IPS-20b (cell line): ENCODE measurements around the gene SRPK1.

Experiments used
- H3K27ac ChIP-seq: one replicate; pipeline ENCODE4 v1.5.1; 2013; ENCODE audit warnings: low read length
- H3K27me3 ChIP-seq: 2 replicates; pipeline ENCODE4 v1.6.1; 2013; ENCODE audit warnings: mild to moderate bottlenecking, low read length, inconsistent platforms; ENCODE audit not compliant: insufficient read depth
- H3K36me3 ChIP-seq: 2 replicates; pipeline ENCODE4 v1.6.1; 2013; ENCODE audit warnings: low read depth, mild to moderate bottlenecking, inconsistent platforms, low read length, moderate library complexity; ENCODE audit not compliant: insufficient read depth
- H3K4me1 ChIP-seq: 2 replicates; pipeline ENCODE4 v1.6.1; 2013; ENCODE audit warnings: mild to moderate bottlenecking, control low read depth, inconsistent platforms, low read length, moderate library complexity; ENCODE audit not compliant: insufficient read depth
- H3K4me3 ChIP-seq: 2 replicates; pipeline ENCODE4 v1.5.1; 2013; ENCODE audit warnings: mild to moderate bottlenecking, low read length, inconsistent platforms
- H3K9ac ChIP-seq: 2 replicates; pipeline ENCODE4 v1.6.1; 2013; ENCODE audit warnings: low read depth, mild to moderate bottlenecking, inconsistent platforms, low read length, moderate library complexity
- H3K9me3 ChIP-seq: 2 replicates; pipeline ENCODE4 v1.6.1; 2013; ENCODE audit warnings: mild to moderate bottlenecking, low read depth, low read length, inconsistent platforms; ENCODE audit not compliant: insufficient read depth

SRPK1 gene

DNA sequence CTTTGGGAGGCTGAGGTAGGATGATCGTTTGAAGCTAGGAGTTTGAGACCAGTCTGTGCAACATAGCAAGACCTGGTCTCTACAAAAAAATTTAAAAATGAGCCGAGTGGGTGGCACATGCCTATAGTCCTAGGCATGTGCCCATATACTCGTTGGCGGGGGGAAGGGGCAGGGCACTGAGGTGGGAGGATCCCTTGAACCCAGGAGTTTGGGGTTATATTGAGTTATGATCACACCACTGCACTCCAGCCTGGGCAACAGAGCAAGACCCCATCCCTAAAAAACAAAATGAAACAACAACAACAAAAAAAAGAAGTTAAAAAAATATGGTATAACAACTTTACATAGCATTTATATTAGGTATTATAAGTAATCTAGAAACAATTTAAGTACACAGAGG lies 67.9 kb downstream of the SRPK1 start:
- peaks cover 98% of the 10 kb centered on the region for H3K36me3 ChIP-seq
- no peaks in the 10 kb centered on the region for H3K27me3 ChIP-seq
- H3K4me3 ChIP-seq: no peak overlapping the region
- H3K4me1 ChIP-seq: 0 out of 2 replicates have a peak, but pooled peaks cover 4% of the 10 kb centered on the region
- H3K27ac ChIP-seq: no peak overlapping the region
- peaks cover 4% of the 10 kb centered on the region; the same call in 1 of the 2 replicates for H3K9me3 ChIP-seq
- H3K9ac ChIP-seq: no peak overlapping the region

DNA sequence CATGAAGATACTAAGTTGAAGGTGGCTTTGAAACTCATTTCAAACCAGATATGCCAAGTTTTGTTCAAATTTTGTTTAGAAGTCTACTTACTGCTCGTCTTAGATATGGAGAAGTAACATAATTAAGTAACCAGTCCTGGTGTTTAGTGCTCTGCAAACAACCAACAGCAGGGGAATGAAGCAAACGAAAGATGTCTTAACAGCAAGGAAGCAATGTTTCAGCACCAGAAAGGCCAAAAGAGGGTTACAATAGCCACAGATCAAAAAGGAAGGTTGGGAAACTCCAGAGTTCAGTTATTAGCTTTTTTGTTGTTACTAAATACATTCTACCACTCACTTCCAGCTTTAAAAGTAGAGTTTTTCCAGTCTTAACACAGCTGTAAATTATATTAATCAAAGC lies 70.7 kb downstream of the SRPK1 start:
- H3K36me3 ChIP-seq: peaks cover 95% of the 10 kb centered on the region
- H3K27ac ChIP-seq: no peak overlapping the region
- no peaks in the 10 kb centered on the region for H3K27me3 ChIP-seq
- H3K4me1 ChIP-seq: 0 out of 2 replicates have a peak, but pooled peaks cover 5% of the 10 kb centered on the region
- H3K9me3 ChIP-seq: peaks cover 4% of the 10 kb centered on the region; the same call in 1 of the 2 replicates
- no peak overlapping the region for H3K4me3 ChIP-seq
- H3K9ac ChIP-seq: no peak overlapping the region

DNA sequence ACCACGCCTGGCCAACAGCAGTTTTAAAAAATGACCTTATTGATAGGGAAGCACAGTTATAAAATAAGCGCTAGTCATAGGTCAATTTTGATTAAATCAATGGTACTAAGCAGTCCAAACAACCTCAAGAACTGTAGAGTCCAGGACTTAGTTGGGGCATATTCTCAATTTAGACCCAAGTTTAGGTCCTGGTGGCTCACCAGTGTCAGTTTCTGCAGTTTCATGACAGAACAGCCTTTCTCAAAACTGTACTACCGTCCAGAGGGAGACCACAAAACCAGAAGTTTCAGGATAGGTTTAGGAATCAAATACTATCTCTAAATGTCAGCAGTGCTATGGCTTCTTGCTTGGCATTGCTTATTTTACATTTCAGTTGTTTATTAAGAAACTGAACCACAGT lies 76.6 kb downstream of the SRPK1 start:
- H3K9ac ChIP-seq: no peak overlapping the region
- 0 out of 2 replicates have a peak, but pooled peaks cover 5% of the 10 kb centered on the region for H3K4me1 ChIP-seq
- H3K36me3 ChIP-seq: peaks cover 91% of the 10 kb centered on the region
- no peak overlapping the region for H3K27ac ChIP-seq
- H3K4me3 ChIP-seq: no peak overlapping the region
- peaks cover 4% of the 10 kb centered on the region; the same call in 1 of the 2 replicates for H3K9me3 ChIP-seq
- H3K27me3 ChIP-seq: no peaks in the 10 kb centered on the region

DNA sequence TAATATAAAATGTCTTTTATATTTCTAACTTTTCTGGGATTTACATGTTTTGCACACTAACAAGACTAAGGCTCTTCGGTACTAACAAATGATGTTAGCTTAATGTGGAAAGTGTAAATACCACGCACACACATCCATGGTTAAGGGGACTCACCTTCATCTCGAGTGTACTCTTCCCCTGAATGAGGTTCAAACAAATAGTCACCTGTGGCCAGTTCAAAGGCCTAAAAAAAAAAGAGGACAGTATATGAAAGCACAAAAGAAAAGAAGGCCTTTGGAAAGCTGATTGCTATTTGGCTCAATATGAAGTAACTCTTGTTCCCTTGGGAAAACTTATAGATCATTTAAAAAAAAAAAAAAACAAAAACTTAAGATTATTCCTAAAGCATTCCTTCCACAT lies 78.5 kb downstream of the SRPK1 start:
- no peak overlapping the region for H3K9ac ChIP-seq
- H3K4me1 ChIP-seq: 0 out of 2 replicates have a peak, but pooled peaks cover 5% of the 10 kb centered on the region
- no peak overlapping the region for H3K4me3 ChIP-seq
- H3K27ac ChIP-seq: no peak overlapping the region
- peaks cover 91% of the 10 kb centered on the region for H3K36me3 ChIP-seq
- H3K27me3 ChIP-seq: no peaks in the 10 kb centered on the region
- no peaks in the 10 kb centered on the region for H3K9me3 ChIP-seq

DNA sequence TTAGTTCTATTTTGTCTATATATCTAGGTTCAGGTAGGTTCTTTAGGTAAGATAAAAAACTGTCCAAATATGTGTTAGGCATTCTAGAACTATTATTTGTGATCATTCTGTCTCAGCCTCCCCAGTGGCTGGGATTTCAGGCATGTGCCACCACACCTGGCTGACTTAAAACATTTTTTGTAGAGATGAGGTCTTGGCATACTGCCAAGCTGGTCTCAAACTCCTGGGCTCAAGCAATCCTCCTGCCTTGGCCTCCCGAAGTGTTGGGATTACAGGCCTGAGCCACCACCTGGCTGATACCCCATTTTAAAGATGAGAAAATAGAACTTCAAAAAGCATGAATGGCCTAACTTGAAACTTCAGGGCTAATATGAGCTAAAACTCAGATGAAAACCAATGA lies 81.9 kb downstream of the SRPK1 start:
- no peaks in the 10 kb centered on the region for H3K27me3 ChIP-seq
- peaks cover 92% of the 10 kb centered on the region for H3K36me3 ChIP-seq
- no peak overlapping the region for H3K9ac ChIP-seq
- no peak overlapping the region for H3K4me3 ChIP-seq
- no peak overlapping the region for H3K27ac ChIP-seq
- no peaks in the 10 kb centered on the region for H3K4me1 ChIP-seq
- H3K9me3 ChIP-seq: no peaks in the 10 kb centered on the region

DNA sequence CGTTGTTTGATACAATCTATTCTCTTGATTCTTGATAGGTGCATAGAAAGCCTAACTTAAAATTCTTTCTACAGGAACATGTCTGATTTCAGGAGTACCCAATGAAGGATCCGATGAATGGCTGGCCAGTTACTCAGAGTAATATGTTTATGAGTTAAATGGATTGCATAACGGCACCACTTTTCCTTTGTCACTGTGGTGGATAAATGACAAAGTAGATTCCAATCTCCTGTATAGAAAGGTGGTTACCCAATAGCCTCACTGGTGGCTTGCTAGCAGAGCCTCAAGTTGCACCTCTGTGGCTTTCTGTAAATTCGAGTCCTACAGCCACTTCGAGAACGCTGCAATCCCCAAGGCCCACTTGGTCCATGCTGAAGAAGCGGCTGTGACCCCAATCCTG lies 87.4 kb downstream of the SRPK1 start:
- no peak overlapping the region for H3K9ac ChIP-seq
- H3K27ac ChIP-seq: no peak overlapping the region
- no peaks in the 10 kb centered on the region for H3K9me3 ChIP-seq
- H3K27me3 ChIP-seq: no peaks in the 10 kb centered on the region
- H3K4me1 ChIP-seq: no peaks in the 10 kb centered on the region
- peaks cover 56% of the 10 kb centered on the region for H3K36me3 ChIP-seq
- no peak overlapping the region for H3K4me3 ChIP-seq

DNA sequence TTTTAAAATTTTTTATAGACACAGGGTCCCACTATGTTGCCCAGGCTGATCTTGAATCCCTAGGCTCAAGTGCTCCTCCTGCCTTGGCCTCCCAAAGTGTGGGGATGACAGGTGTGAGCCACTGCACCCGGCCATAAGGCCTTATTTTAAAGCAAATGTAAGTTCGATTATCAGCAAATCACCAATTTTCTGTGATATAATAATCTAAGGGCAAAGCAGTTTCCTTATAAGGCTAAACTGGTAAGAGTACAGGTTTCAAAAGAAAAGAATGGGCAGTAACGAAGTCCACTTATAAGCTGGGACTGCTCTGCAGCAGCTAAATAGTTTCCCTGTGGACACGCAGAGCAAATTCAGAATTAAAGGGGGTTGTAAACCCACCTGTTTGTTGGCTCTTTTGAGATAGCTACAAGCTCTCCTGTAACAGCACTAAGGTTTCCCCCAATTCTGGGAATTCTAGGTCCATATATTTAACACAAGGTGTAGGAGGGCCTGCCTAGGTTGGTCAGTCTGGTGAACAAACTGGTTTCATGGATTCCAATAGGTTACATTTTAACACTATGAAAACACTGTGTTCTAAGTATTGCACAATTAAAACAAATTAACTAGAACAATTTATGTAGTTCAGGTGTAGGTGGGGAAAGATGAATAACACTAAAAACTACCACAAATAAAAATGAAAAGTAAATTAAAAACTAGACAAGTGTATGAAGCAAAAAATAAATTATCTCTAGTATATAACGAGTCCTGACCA lies 89.5 kb downstream of the SRPK1 start:
- Histone ChIP-seq H3K4me1 (no peaks in the 10 kb centered on the region), H3K4me3 (no peak overlapping the region), H3K36me3 (peaks cover 38% of the 10 kb centered on the region), H3K9ac (no peak overlapping the region), H3K27ac (no peak overlapping the region), H3K9me3 (no peaks in the 10 kb centered on the region), H3K27me3 (no peaks in the 10 kb centered on the region)

DNA sequence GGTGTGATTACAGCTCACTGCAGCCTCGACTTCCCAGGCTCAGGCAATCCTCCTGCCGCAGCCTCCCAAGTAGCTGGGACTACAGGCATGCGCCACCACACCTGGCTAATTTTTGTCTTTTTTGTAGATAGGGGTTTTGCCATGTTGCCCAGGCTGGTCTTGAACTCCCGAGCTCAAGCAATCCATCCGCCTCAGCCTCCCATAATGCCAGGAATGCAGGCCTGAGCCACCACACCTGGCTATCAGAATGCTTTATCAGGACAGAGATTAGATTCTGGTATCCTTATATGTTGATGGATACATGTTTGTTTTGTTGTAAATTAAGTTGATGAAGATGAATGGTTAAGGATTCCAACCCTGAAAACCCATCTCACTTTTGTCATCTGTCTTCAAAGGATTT lies 91.6 kb downstream of the SRPK1 start:
- Histone ChIP-seq H3K27ac (no peak overlapping the region), H3K4me1 (no peaks in the 10 kb centered on the region), H3K4me3 (no peak overlapping the region), H3K27me3 (no peaks in the 10 kb centered on the region), H3K36me3 (peaks cover 18% of the 10 kb centered on the region), H3K9me3 (no peaks in the 10 kb centered on the region), H3K9ac (no peak overlapping the region)

DNA sequence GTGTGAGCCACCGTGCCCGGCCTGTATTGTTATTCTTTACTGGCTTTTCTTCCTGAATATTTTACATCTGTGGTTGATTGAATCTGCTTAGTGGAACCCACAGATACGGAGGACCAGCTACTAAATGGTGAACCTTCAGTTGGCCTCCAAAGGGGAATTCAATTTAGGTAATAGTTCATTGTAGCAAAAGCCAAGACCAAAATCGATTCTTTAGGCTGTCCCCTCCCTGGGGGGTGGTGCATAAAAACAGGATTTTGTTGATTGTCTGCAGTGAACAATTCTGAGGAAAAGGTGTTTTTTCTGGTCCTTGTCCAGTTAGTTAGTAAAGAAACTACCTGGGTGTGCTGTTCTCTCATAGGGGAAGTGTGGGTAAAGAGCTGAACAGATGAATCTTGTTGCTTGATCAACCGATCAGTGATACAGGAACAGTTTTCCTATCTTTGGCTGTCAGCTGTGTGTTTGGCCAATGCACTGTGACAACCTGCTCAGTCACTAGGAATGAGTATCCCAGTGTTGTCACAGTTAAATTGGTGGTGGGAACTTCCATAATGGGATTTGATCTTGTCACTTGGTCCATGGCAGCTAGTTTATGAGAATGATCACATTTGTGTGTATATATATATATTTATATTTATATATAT lies 96.2 kb downstream of the SRPK1 start:
- Histone ChIP-seq H3K27ac (no peak overlapping the region), H3K9ac (no peak overlapping the region), H3K27me3 (no peaks in the 10 kb centered on the region), H3K4me1 (no peaks in the 10 kb centered on the region), H3K4me3 (no peak overlapping the region), H3K36me3 (no peaks in the 10 kb centered on the region), H3K9me3 (no peaks in the 10 kb centered on the region)

DNA sequence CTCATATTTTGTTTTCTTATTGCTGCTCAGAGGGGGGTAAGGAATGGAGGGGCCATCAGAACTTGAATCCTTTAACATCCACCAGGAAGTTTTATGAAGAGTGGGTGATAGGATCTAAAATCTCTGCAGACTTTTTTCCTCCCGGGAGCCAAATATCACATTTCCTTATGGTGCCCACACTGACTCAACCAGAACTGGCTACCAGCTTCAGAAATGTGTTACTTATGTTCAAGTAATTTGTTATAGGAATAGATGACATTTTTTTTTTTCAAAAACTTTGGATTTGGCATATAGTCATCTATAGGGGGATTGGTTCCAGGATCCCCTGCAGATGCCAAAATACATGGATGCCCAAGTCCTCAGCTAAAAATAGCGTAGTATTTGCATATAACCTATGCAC lies 97.3 kb downstream of the SRPK1 start:
- no peaks in the 10 kb centered on the region for H3K36me3 ChIP-seq
- H3K9me3 ChIP-seq: no peaks in the 10 kb centered on the region
- H3K9ac ChIP-seq: no peak overlapping the region
- H3K4me1 ChIP-seq: no peaks in the 10 kb centered on the region
- no peak overlapping the region for H3K27ac ChIP-seq
- no peak overlapping the region for H3K4me3 ChIP-seq
- H3K27me3 ChIP-seq: no peaks in the 10 kb centered on the region

DNA sequence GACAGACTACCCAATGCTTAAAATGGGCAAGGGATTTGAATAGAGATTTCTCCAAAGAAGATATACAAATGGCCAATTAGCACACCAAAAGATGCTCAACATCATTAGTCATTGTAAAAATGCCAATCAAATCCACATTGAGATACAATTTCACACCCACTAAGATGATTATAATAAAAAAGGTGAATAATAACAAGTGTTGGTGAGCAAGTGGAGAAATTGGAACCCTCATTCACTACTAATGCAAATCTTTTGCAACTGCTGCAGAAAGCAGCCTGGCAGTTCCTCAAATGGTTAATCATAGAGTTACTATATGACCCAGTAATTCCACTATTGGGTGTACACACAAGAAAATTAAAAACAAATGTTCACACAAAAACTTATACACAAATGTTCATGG lies 103.4 kb downstream of the SRPK1 start:
- Histone ChIP-seq H3K27ac (no peak overlapping the region), H3K4me1 (no peaks in the 10 kb centered on the region), H3K36me3 (no peaks in the 10 kb centered on the region), H3K27me3 (no peaks in the 10 kb centered on the region), H3K9ac (no peak overlapping the region), H3K9me3 (peaks cover 6% of the 10 kb centered on the region; the same call in 1 of the 2 replicates), H3K4me3 (no peak overlapping the region)

DNA sequence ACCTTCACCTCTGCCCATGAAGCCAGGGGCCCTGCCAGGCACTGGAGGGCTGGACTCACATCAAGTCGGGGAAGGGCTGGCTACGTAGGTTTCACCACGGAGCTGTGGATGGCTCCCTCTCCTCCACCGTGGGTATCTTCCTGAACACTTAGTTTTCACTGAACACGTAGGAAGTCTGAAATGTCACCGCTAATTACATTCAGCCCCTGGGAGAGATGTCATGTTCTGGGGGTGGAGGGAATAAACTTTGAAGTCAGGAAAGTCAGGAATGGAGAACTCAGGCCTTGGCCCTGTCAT lies 109.3 kb downstream of the SRPK1 start:
- H3K27ac ChIP-seq: no peak overlapping the region

More for the DNA sequence above, 109.3 kb downstream of the SRPK1 start:
- Histone ChIP-seq H3K4me3 (no peak overlapping the region), H3K9me3 (no peaks in the 10 kb centered on the region), H3K36me3 (no peaks in the 10 kb centered on the region), H3K4me1 (no peaks in the 10 kb centered on the region), H3K9ac (no peak overlapping the region), H3K27me3 (no peaks in the 10 kb centered on the region)
